Cardiac septum (tissue), 1 donor: ENCODE measurements around the gene TPRN. TPM values are rescaled to one million over a fixed set of nuclear protein-coding genes. Genes with fewer than 3 reads are reported as not detected.

Experiments
- DNase-seq: peaks from one replicate; pipeline ENCODE4 v3.0.0-alpha.2; 2020; ENCODE audit warnings: low spot score
- intact Hi-C: fragments of 100-400 bp; cut with DNase I; formaldehyde crosslinking; loops from one replicate; pipeline ENCODE4 v1.14.0; 2022
- total RNA-seq: library from RNA; stranded (reverse); fragmentation: NEBNext Ultra II Directional; extraction: Animal tissue kit (Norgen Biotek cat#: 25700); gene quantifications from one replicate; pipeline ENCODE4 v1.2.1, GENCODE V29; 2021
- donor health status: DM: no; HTN: no; CAD: no.

TPRN gene
- total RNA-seq, 1 donor from 2014 or later, result 13.5 TPM

DNA sequence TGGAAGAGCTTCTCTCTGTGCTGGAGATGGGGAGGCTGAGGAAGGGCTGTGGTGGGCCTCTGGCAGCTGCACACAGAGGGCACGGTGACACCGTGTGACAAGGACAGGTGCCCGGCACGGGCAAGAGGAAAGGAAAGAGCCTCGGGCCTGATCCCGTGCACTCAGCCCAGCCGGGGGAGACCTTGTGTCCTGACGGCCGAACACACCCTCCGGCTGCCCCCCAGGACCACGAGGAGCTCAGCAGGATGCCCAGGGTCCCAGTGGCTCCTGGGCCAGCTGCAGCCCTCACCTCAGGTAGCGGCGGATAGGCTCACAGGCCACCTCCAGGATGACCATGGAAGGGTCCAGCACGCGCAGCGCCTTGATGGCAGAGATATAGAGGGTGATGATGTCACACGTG is 17.7 kb downstream of the TPRN start:
- no peak for DNase-seq

DNA sequence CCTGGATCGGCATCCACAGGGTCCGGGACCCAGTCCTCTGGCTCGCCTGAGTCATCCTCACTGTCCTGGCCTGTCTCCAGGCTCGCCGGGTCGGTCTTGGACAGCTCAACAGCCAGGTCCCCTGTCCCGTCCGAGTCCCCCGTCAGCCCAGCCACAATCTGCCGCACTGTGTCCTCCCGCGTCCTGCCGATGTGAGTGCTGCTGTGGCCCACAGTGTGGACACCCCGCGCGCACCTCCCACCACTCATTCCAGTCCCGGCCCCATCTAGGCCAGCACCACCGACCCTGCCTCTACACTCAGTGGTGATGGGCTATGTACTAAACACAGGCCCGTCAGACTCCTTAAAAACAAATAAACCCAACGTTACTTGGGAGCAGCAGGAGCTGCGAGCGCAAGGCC is 18.9 kb downstream of the TPRN start:
- DNase-seq, result no peak
- intact Hi-C loops, result no loop called here

More for the DNA sequence above, 17.7 kb downstream of the TPRN start:
- intact Hi-C loops, result no loop called here

GRCh38 chr9:137180491-137180890 is 20.1 kb downstream of the TPRN start:
- intact Hi-C loops, result no loop called here
- no peak for DNase-seq

DNA sequence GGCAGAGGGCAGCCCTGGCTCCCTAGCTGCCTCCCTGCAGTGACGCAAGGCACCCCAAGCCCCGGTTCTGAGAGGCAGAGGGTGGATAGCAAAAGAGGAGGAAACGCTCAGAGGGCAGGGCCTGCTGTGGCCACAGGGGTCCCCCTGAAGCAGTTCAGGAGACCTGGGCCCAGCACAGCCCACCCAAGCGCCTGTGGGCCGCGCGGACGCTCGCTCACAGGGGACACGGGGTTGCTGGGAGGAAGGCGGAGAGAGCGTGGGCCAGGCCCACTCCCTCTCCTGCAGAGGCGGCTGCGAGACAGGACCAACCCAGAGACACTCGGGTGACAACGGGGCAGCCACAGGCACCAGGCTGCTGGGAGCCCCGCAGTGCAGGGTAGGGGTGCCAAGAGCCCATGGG is 20.8 kb downstream of the TPRN start:
- intact Hi-C loops, result no loop called here
- DNase-seq, result no peak

DNA sequence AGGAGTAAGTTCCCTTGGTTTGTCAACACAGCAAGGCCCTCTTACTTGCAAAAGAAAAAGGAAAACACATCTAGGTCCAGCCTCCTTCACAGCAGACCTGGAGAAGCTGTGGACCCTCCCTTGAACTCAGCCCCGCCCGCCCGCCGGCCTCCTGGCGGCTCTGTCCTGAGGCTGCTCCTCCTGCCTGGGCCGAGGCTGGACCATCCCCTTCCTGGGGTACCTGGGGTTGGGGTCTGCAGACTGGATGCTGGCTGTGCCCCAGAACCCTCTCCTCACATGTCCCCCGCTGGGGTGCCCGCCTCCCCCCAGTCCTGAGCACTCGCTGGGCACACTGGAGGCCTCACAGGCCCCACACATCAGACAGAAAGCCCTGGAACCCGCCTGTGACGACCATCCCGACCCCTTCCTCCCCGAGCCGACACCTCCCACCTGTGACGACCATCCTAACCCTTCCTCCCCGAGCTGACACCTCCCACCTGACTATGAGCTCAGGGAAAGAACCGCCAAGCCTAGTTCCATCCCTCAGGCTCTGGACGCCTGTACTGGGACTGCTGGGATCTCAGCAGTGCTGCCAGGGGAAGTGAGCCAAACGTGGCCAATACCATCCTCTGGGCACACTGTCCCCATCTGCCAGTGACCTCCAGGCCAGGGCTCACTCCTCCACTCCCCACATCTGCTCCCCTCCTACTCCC is 21.5 kb downstream of the TPRN start:
- intact Hi-C loops, result no loop called here
- no peak for DNase-seq

DNA sequence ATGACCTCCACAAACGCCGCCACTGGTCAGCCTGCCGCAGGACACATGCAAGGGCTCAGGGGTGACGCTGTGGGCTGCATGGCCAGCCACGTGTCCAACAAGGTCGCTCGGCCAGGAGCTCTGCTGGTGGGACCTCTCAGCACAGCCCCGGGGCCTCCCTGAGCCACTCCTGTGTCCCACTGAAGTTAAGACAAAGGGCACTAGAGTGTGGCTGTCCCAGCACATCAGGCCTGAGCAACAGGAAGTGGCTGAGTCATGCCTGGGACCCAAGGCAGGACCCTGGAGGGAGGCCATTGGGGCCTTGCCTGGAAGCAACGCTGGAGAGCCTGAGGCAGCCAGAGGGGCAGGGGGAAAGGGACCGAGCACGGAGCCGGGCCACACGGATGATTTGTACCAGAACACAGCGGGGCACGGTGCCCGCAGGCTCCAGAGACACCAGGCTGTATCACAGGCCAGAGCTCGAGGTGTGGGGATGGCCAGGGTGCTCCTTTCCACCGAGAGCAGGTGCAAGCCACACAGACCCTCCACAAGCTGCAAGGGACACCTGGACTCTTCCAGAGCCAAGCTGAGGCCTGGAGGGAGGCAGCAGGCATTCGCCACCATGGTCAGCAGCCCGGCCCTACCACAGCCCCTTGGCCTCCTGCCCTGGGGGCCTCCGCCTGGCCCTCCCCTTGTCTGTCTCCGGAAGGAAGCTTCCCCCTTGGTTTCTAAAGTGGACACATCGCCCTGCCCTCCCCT is 22.2 kb downstream of the TPRN start:
- intact Hi-C loops, result no loop called here
- no peak for DNase-seq

DNA sequence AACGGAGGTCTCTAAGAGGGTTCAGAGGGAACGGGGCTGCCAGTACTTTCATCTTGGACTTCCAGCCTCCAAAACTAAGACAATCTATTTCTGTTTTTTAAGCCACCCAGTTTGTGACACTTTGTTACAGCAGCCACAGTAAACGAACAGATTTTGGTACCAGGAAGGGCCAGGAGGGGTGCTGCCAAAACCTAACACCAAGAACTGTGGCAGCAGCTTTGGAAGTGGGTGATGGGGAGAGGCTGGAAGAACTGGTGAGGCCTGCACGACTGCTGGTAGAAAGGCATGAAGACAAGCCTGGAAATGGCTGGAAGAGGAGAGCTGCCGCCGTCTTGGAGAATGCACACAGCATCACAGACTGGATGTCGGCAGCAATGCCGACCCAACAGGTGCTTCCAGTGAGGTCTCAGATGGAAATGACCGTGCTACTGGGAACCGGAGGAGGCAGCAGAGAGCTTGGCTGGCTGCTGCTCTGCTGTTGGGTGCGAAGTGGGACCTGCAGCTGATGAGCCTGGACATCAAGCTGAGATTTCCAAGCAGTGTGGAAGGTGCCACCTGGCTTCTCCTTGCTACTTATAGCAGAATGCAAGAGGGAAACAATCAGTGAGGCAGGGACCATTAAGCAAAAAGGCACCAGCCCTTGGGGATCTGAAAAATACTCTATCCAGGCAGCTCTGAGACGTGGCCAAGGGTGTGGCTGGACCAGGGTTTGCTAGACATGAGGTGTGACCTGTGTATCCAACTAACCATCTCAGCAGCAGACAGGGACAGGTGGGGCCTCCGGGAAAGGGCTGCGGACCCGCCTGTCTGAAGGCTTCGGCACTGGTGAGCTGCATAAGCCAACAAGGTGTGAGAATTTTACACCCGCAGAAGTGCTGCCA is 24.0 kb downstream of the TPRN start:
- no peak for DNase-seq
- intact Hi-C loops, result no loop called here

- DNase-seq, result no peak
- intact Hi-C loops, result no loop called here
Observed at GRCh38 chr9:137175345-137175961, 25.1 kb downstream of the TPRN start.

DNA sequence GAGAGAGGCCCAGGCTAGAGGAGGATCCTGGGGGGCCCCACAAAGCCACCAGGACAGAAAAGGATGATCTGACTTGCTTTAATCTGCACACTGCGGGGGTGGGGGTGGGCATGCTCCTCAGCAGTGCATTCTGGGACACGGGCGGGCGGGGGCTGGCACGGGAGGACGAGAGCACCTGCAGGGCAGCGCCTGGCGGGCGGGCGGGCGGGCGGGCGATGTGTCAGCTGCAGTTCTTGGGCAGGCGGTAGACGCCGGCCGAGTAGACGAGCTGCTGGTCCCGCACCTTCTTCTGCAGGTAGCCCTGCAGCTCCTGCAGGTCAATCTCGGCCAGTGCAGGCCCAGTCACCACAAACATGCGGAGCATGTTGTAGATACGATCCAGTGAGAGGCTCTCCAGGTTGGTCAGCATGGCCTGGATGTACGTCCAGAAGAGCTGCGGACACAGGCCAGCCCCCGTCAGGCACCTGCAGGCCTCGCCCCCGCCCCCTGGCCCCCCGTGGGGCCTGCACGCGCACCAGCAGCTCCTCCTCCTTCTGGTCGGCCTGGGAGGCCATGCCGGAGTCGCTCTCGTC is 25.7 kb downstream of the TPRN start:
- intact Hi-C loops, result no loop called here
- DNase-seq, result no peak

DNA sequence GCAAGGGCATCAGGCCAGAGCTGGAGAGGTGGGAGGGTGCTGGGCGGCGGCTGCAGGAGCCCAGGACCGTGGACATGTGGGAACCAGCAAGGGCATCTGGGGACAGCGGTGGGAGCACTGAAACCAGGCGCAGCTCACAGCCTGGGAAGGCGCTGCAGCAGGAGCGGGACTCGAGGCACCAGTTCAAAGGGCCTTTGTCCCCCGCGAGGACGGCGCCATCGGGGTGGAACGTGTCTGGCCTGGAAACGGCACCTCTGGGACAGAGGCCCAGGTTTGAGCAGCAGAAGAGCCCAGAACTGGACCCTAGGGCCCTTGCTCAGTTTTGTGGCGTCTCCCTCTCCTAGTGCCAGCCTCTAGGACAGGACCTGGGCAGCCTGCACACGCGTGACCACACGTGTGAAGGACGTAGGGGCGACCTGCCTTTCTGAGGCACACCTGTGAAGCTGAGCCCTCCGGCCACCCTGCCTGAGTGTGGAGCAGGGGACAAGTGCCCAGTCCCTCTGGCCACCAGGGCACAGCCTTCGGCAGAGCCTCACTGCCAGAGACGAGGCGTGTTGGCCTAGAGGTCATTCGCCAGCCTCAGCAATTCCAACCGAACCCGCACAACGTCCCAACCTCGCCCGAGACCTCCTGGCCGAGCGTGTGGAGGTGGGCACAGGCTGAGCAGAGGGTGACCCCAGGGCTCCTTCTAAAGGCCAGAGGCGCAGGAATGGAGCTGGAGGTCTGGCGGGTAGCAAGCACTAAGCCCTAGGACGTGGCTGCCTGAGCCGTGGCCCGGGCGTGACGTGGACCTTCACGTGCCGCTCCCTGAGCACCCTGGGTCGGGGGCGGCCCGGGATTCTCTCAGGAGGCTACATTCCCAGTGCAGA is 26.5 kb downstream of the TPRN start:
- DNase-seq, result no peak
- intact Hi-C loops, result no loop called here

DNA sequence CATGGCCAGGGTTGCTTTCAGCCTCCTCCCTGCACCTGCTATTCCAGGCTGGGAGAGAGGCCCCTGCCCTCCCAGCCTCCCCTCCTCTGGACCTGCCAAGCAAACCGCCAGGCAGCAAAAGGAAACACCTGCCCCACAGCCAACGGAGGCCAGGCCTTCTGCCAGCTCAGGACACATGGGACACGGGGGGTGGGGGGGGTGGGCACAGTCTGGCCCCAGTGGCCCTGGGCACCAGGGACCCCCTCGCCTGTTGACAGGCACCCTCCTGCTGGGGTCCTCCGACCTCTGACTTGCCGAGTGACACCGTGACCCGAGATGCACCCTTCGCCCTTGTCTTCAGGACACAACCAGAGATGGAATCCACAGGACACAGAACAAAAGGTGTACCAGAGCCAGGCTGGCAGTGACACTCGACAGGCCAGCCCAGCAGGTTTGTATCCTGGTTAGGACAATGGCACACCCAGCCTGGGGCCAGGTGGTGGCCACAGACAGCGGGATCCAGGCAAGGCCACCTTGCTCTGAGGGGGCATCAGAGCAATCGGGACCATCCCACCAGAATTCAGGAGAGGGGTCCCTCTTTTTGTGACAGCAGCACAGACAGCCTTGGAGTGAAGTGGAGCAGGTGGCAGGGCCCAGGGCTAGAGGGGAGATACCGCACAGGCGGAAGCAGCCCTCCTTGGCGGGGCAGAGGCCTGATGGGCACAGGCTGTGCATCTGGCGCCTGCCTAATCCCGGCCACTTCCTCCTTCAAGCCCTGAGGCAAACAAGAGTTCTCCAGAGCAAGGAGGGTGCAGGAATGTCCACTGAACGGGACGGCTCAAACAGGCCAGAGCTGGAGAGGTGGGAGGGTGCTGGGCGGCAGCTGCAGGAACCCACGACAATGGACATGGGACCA is 27.4 kb downstream of the TPRN start:
- intact Hi-C loops, result no loop called here
- DNase-seq, result no peak

- intact Hi-C loops, result no loop called here
- DNase-seq, result no peak
Observed at GRCh38 chr9:137171149-137171900, 29.2 kb downstream of the TPRN start.

DNA sequence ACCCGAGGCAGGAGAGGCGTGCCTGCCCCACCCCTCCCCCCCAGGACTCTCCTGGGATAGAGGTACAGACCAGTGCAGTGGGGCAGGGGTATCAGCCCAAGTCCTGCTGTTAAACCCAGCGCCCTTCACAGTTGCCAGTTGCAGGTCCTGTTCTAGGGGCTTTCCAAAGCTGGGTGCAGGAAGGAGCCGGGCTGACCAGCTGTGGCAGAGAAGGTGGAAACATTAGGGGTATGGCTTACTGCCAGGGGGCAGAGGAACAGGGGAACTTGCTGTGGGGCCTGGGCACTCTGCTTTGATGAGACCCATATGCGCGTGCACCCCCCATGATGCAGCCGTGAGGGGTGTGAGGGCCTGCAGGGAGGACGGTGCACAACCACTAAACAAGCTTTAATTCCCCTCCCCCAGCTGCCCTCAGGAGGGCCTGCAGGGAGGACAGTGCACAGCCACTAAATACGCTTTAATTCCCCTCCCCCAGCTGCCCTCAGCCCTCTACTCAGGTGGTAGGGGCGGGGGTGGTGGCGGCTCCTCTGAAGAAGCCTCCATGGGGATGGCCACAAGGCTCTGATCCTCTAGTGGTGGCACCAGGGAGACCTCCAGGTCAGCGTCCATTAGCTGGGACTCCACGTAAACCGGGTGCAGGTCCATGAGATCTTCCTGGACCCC is 29.9 kb downstream of the TPRN start:
- no peak for DNase-seq
- intact Hi-C loops, result no loop called here

GRCh38 chr9:137169896-137170358 is 30.6 kb downstream of the TPRN start, which contains the start of gene LRRC26:
Gene LRRC26 (minus strand): TSS chr9:137170051. CDS start chr9:137169943, 108 bp downstream.
- no peak for DNase-seq
- intact Hi-C loops, result no loop called here

DNA sequence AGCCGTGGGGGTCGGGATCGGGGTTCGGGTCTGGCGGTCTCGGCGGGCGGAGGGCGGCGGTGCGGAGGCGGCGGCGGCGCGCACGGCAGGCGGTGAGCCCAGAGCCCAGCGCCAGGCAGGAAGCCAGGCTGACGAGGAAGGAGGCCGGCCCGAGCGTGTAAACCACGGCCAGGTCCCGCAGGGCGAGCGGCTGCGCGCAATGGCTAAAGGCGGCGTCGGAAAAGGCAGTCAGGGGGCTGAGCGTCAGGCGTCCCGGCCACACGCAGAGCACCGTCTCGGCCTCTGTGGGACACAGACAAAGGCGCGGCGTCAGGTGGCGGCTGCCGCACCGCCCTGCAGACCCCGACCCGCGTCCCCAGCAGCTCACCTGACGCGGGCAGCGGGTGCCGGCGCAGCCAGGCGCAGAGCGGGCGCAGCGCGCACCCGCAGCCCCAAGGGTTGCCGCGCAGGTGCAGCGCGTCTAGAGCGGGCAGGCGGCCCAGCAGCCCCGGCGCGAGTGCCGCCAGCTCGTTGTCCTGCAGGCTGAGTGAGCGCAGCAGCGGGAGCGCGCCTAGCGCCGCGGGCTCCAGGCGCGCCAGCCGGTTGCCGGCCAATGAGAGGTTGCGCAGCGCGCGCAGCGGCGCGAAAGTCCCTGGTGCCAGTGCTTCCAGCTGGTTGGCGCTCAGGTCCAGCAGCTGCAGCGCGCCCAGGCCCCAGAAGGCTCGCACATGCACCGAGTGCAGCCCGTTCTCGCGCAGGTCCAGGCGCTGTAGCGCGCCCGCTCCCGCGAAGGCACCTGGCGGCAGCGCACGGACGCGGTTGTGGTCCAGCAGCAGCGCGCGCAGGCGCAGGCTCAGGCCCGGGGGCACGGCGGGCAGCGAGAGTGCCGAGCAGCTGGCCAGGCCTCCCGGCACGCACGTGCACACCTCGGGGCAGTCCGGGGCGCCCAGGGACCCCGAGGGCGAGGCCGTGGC is 31.4 kb downstream of the TPRN start:
- DNase-seq, result no peak
- intact Hi-C loops, result no loop called here
